Brain microvascular endothelial cell (primary cell): Measurements from ENCODE around the gene KANSL1.
"Not testable (repeated sequence)": the region's sequence is repeated elsewhere in the genome, so short reads cannot be mapped to it uniquely, and the experiment has no call there.

Experiments used
- DNase-seq: peaks from one replicate; pipeline ENCODE4 v3.0.0-alpha.2; 2020
- H3K27ac ChIP-seq: fragments of 250-450 bp; sonication (Bioruptor Pico); 2 replicates; pipeline ENCODE4 v1.5.1; 2020; ENCODE audit warnings: mild to moderate bottlenecking, moderate library complexity
- H3K27me3 ChIP-seq: fragments of 250-450 bp; sonication (Bioruptor Pico); replicated peaks from 2 replicates; pipeline ENCODE4 v1.5.1; 2020; ENCODE audit warnings: mild to moderate bottlenecking
- H3K36me3 ChIP-seq: fragments of 250-450 bp; sonication (Bioruptor Pico); replicated peaks from 2 replicates; pipeline ENCODE4 v1.5.1; 2020; ENCODE audit warnings: mild to moderate bottlenecking
- H3K4me3 ChIP-seq: 2 replicates; pipeline ENCODE4 v1.5.1; 2011; ENCODE audit warnings: low read depth, mild to moderate bottlenecking, control low read depth, low read length, moderate library complexity
- CTCF ChIP-seq: IDR thresholded peaks from 2 replicates; pipeline ENCODE4 v1.5.1; 2011; ENCODE audit warnings: low read depth, mild to moderate bottlenecking, moderate library complexity, low read length, control low read depth, inconsistent platforms; ENCODE audit errors: missing control alignments
- in situ Hi-C: cut with HindIII; loops from 2 replicates; pipeline ENCODE4 v1.10.0; 2017; ENCODE audit warnings: low sequenced_read_pairs, low pct_ligation_motif_present

KANSL1 gene

GRCh38 chr17:46108550-46109110, 84.6 kb downstream of the KANSL1 start:
- no peak for DNase-seq
- no peak for TF ChIP-seq CTCF
- in situ Hi-C loops, result no loop called here
- H3K27me3 ChIP-seq, result no peaks in the 10 kb centered on the region
- no peak overlapping the region for H3K27ac ChIP-seq
- H3K36me3 ChIP-seq, result no peaks in the 10 kb centered on the region
- H3K4me3 ChIP-seq, result no peak overlapping the region

- no peaks in the 10 kb centered on the region for H3K36me3 ChIP-seq
- no peak for TF ChIP-seq CTCF
- no peak overlapping the region for H3K4me3 ChIP-seq
- H3K27me3 ChIP-seq, result no peaks in the 10 kb centered on the region
- in situ Hi-C loops, result no loop called here
- no peak for DNase-seq
- H3K27ac ChIP-seq, result no peak overlapping the region
Observed at GRCh38 chr17:46108120-46108519, 85.1 kb downstream of the KANSL1 start.

- no peak overlapping the region for H3K27ac ChIP-seq
- in situ Hi-C loops, result no loop called here
- DNase-seq, result no peak
Observed at GRCh38 chr17:46106966-46107644, 86.1 kb downstream of the KANSL1 start.

GRCh38 chr17:46102806-46103205, 90.4 kb downstream of the KANSL1 start:
- H3K4me3 ChIP-seq, H3K27ac ChIP-seq, H3K27me3 ChIP-seq, in situ Hi-C loops, DNase-seq, H3K36me3 ChIP-seq: not testable (repeated sequence)

More at GRCh38 chr17:46106966-46107644, 86.1 kb downstream of the KANSL1 start:
- no peak for TF ChIP-seq CTCF
- H3K4me3 ChIP-seq, result no peak overlapping the region
- no peaks in the 10 kb centered on the region for H3K36me3 ChIP-seq
- no peaks in the 10 kb centered on the region for H3K27me3 ChIP-seq

- H3K27ac ChIP-seq, result peak overlapping the region; percentile 80
- in situ Hi-C loops, H3K27me3 ChIP-seq, H3K36me3 ChIP-seq, H3K4me3 ChIP-seq, DNase-seq: not testable (repeated sequence)
Observed at GRCh38 chr17:46101785-46102617, 91.2 kb downstream of the KANSL1 start.

- in situ Hi-C loops, result no loop called here
- Histone ChIP-seq H3K4me3 (no peak overlapping the region), H3K36me3 (no peaks in the 10 kb centered on the region), H3K27ac (peak overlapping the region; percentile 80), H3K27me3 (no peaks in the 10 kb centered on the region)
- no peak for DNase-seq
- no peak for TF ChIP-seq CTCF
Observed at GRCh38 chr17:46100590-46100989, 92.6 kb downstream of the KANSL1 start.
